ENCODE measurements around the gene RBM15. TPM values are rescaled to one million over a fixed set of nuclear protein-coding genes. Genes with fewer than 3 reads are reported as not detected.

RBM15 gene
- total RNA-seq, 1 experiment from 2014 or later = 35.9 TPM

DNA sequence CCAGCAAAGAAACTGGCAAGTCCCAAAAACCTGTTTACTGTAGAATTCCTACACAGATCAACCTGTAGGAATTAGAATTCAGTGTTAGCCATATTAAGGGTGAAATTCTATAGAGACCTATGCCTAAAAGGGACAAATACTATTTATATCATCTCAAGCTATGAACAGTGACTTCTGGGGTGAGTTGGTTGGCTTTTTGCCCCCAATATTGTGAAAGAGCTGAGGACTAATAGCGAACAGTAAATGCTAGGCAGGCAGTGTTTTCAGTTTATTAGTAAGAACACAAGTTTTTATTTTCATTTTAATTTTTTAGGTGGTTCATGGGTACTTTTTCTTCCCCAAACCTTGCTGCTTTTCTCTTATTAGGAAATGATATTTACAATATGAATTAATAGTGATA, 36.3 kb downstream of the RBM15 start:
- Mint-ChIP-seq H3K36me3 (ENCODE audit: insufficient read depth, unreplicated experiment) (peaks cover 63% of the 10 kb centered on the region), H3K27me3 (ENCODE audit: insufficient read depth, unreplicated experiment) (no peaks in the 10 kb centered on the region), H3K9me3 (ENCODE audit: unreplicated experiment) (no peaks in the 10 kb centered on the region), H3K4me3 (ENCODE audit: unreplicated experiment) (no peak overlapping the region), H3K4me1 (ENCODE audit: insufficient read depth, unreplicated experiment) (peaks cover 6% of the 10 kb centered on the region), H3K27ac (ENCODE audit: low read depth, unreplicated experiment) (no peak overlapping the region)
- CTCF ChIA-PET = interaction anchor here (1.2 kb wide), 1 partner anchor 18 kb away, joined by 3 read pairs; no protein-coding TSS in a partner anchor
- no TSS peak for BruUV-seq (replicated peaks)
- intact Hi-C loops (cut with micrococcal nuclease) = no loop called here
- TF ChIP-seq, protein P1, sequence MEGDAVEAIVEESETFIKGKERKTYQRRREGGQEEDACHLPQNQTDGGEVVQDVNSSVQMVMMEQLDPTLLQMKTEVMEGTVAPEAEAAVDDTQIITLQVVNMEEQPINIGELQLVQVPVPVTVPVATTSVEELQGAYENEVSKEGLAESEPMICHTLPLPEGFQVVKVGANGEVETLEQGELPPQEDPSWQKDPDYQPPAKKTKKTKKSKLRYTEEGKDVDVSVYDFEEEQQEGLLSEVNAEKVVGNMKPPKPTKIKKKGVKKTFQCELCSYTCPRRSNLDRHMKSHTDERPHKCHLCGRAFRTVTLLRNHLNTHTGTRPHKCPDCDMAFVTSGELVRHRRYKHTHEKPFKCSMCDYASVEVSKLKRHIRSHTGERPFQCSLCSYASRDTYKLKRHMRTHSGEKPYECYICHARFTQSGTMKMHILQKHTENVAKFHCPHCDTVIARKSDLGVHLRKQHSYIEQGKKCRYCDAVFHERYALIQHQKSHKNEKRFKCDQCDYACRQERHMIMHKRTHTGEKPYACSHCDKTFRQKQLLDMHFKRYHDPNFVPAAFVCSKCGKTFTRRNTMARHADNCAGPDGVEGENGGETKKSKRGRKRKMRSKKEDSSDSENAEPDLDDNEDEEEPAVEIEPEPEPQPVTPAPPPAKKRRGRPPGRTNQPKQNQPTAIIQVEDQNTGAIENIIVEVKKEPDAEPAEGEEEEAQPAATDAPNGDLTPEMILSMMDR (IDR thresholded peaks at IDR 0.05; ENCODE audit: unreplicated experiment) = no peak
- no peak for DNase-seq (ENCODE audit: unreplicated experiment)
- POLR2A ChIA-PET = no interaction called here

DNA sequence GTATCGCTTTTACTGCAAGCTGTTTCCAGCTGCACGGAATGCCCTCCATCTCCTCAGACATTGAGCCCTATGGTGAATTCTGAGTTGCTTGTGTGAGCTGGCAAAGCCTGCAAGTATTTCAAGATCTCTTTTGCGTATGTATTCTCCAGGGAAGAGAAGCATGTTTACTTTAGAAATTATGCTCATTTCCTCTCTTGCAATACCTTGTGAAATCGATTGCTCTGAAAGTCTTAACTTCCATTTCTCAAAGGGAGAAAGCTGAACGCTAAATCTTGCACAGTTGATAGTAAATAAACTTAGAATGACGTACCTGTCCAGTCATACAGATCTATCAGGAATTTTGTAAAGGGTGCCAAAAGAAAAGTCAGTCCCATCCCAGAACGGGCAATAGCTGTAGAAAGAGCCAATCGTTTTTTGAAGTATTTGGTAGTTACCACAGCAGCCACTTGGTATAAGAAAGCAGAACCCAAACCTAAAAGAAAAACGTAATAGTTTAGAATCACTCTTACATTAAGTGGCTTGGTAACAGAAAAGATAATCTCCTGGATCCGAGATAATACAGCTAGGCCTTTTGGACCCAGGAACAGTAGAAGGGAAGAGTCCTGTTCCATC, 41.6 kb downstream of the RBM15 start:
- peak; percentile 17 for DNase-seq (ENCODE audit: unreplicated experiment)
- Mint-ChIP-seq H3K9me3 (ENCODE audit: unreplicated experiment) (no peaks in the 10 kb centered on the region), H3K4me3 (ENCODE audit: unreplicated experiment) (no peak overlapping the region), H3K27me3 (ENCODE audit: insufficient read depth, unreplicated experiment) (no peaks in the 10 kb centered on the region), H3K36me3 (ENCODE audit: insufficient read depth, unreplicated experiment) (peaks cover 62% of the 10 kb centered on the region), H3K27ac (ENCODE audit: low read depth, unreplicated experiment) (no peak overlapping the region), H3K4me1 (ENCODE audit: insufficient read depth, unreplicated experiment) (no peaks in the 10 kb centered on the region)
- POLR2A ChIA-PET = interaction anchor here (0.8 to 1.1 kb wide), 2 partner anchors 35 to 42 kb away, joined by 3 to 4 read pairs; partner anchors contain the start of gene RBM15
- no TSS peak for BruUV-seq (replicated peaks)
- TF ChIP-seq, protein P1 (IDR thresholded peaks at IDR 0.05; ENCODE audit: unreplicated experiment) = no peak
- intact Hi-C loops (cut with micrococcal nuclease) = no loop called here
- CTCF ChIA-PET = interaction anchor here (0.6 to 1.4 kb wide), 3 partner anchors 12 to 773 kb away, joined by 3 to 4 read pairs (median 4); no protein-coding TSS in a partner anchor

DNA sequence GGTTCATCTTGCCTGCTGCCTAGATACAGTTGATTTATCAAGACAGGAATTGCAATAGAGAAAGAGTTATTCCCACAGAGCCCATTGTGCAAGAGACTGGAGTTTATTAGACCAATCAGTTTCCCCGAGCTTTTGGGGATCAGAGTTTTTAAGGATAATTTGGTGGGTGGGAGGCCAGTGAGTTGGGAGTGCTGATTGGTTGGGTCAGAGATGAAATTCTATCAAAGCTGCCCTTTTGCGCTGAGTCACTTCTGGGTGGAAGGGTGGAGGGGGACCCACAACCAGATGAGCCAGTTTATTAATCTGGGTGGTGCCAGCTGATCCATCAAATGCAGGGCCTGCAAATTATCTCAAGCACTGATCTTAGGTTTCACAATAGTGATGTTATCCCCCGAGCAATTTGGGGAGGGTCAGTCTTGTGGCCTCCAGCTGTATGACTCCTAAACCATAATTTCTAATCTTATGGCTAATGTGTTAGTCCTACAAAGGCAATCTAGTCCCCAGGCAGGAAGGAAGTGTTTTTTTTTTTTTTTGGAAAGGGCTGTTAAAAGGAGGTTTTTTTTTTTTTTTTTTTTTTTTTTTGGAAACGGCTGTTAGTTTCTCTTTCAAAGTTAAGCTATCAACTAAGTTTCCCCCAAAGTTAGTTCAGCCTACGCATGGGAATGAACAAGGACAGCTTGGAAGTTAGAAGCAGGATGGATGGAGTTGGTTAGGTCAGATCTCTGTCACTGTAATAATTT, 44.2 kb downstream of the RBM15 start:
- no peaks in the 10 kb centered on the region for H3K9me3 Mint-ChIP-seq (ENCODE audit: unreplicated experiment)
- no peak for DNase-seq (ENCODE audit: unreplicated experiment)
- BruUV-seq (replicated peaks) = no TSS peak
- ChIA-PET CTCF (interaction anchor here (0.6 to 1.6 kb wide), 5 partner anchors 10 to 522 kb away, joined by 3 to 5 read pairs (median 3); no protein-coding TSS in a partner anchor), POLR2A (interaction anchor here (1.4 to 1.5 kb wide), 3 partner anchors 14 to 45 kb away, joined by 5 read pairs; partner anchors contain the start of gene RBM15)
- no peak overlapping the region for H3K4me3 Mint-ChIP-seq (ENCODE audit: unreplicated experiment)
- peak overlapping the region; percentile 43 for H3K27ac Mint-ChIP-seq (ENCODE audit: low read depth, unreplicated experiment)
- no peaks in the 10 kb centered on the region for H3K4me1 Mint-ChIP-seq (ENCODE audit: insufficient read depth, unreplicated experiment)
- TF ChIP-seq, protein P1 (IDR thresholded peaks at IDR 0.05; ENCODE audit: unreplicated experiment) = no peak
- intact Hi-C loops (cut with micrococcal nuclease) = no loop called here
- peaks cover 36% of the 10 kb centered on the region for H3K36me3 Mint-ChIP-seq (ENCODE audit: insufficient read depth, unreplicated experiment)
- H3K27me3 Mint-ChIP-seq (ENCODE audit: insufficient read depth, unreplicated experiment) = no peaks in the 10 kb centered on the region

DNA sequence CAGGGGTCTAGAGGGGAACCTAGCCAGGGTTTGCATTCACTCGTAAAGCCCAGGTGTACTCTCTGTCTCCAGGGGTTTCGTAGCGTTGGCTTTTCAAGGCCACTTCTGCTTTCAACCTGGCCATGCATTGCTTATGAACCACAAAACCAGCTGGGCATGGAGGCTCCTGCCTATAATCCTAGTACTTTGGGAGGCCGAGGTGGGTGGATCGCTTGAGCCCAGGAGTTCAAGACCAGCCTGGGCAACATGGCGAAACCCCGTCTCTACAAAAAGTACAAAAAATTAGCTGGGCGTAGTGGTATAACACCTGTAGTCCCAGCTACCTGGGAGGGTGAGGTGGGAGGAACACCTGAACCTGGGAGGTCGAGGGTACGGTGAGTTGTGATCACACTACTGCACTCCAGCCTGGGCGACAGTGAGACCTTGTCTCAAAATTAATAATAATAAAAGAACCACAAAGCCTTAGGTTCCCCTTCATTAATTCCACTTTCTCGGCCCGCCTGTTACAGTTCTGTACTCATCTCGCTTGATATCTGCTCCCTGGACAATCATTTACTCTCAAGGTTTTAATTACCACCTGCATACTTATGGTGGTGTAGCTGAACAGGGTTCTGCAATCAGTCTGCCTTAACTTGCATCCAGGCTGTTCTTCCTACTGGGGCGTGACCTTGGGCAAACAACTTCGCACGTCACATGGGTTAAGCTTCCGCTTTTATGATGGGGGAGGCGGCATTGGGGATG, 45.6 kb downstream of the RBM15 start:
- no peak overlapping the region for H3K27ac Mint-ChIP-seq (ENCODE audit: low read depth, unreplicated experiment)
- CTCF ChIA-PET = interaction anchor here (1.0 to 1.2 kb wide), 2 partner anchors 182 to 188 kb away, joined by 3 to 4 read pairs; no protein-coding TSS in a partner anchor
- peaks cover 23% of the 10 kb centered on the region for H3K36me3 Mint-ChIP-seq (ENCODE audit: insufficient read depth, unreplicated experiment)
- peaks cover 3% of the 10 kb centered on the region for H3K4me1 Mint-ChIP-seq (ENCODE audit: insufficient read depth, unreplicated experiment)
- no peak overlapping the region for H3K4me3 Mint-ChIP-seq (ENCODE audit: unreplicated experiment)
- TF ChIP-seq, protein P1 (IDR thresholded peaks at IDR 0.05; ENCODE audit: unreplicated experiment) = no peak
- POLR2A ChIA-PET = interaction anchor here (1.5 kb wide), 1 partner anchor 15 kb away, joined by 5 read pairs; no protein-coding TSS in a partner anchor
- intact Hi-C loops (cut with micrococcal nuclease) = no loop called here
- H3K27me3 Mint-ChIP-seq (ENCODE audit: insufficient read depth, unreplicated experiment) = no peaks in the 10 kb centered on the region
- DNase-seq (ENCODE audit: unreplicated experiment) = no peak
- no TSS peak for BruUV-seq (replicated peaks)
- no peaks in the 10 kb centered on the region for H3K9me3 Mint-ChIP-seq (ENCODE audit: unreplicated experiment)
